Measurements from ENCODE around the gene DUSP2.

Gene DUSP2

GRCh38 chr2:96102596-96103186 lies 42.5 kb downstream of the DUSP2 start:
- DNase-seq (ENCODE audit: low read depth, low spot score): no peak

DNA sequence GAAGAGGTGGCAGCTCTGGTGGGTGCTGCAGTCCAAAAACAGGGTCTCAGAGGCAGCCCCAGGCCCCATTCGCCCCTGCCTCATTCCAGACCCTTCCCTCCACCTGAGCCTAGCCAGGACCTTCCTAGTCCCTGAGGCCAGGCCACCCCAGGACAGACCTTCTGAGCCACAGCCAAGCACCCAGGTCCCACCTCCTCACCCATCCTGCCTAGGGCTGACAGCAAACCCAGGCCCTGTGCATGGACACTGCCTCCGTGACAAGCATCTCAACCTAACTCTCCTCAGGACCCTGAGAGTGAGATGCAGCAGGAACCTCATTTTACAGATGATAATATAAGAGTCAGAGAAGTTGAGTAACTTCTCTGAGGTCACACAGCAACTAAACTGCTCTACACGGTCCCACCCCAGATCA lies 44.3 kb downstream of the DUSP2 start:
- no peak for DNase-seq (ENCODE audit: low read depth, low spot score)

DNA sequence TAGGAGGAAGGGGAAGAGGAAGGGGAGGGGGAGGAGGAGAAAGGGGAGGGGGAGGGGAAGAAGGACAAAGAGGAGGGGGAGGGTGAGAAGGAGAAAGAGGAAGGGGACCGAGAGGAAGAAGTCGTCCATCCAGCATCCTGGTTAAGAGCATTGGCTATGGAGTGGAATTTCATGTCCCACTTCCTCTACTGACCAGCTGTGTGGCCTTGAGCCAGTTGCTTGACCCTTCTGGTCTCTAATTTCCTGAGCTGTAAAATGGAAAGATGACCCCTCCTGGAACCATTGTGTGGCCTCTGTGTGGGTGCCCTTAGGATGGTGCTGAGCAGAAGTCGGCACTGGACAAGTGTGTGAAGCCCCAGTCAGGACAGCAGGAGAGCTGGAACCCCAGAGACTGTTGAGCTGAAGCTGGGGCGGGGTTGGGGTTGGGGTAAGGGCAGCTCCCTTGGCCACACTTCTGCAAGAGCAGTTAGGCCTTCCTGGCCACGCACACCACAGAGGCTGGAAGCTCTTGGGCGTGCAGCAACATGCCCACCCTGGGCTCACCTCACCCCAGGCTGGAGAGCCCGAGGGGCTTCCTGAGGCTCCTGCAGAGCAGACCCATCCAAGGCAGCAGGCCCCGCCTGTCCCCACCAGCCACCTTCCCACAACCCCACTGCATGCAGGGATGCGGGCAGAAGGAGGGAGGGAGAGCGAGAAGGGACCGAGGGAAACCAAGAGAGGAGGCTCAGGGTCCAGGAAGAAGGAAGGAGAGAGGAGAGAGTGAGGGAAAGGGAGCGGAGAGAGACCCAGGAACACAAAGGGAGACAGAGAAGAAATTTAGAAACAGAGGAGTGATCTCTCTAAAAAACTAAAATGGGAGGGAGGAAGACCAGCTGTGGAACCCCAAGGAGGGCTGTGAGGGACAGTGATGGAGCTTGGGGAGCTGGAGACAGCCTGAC lies 45.1 kb downstream of the DUSP2 start:
- no peak for DNase-seq (ENCODE audit: low read depth, low spot score)

DNA sequence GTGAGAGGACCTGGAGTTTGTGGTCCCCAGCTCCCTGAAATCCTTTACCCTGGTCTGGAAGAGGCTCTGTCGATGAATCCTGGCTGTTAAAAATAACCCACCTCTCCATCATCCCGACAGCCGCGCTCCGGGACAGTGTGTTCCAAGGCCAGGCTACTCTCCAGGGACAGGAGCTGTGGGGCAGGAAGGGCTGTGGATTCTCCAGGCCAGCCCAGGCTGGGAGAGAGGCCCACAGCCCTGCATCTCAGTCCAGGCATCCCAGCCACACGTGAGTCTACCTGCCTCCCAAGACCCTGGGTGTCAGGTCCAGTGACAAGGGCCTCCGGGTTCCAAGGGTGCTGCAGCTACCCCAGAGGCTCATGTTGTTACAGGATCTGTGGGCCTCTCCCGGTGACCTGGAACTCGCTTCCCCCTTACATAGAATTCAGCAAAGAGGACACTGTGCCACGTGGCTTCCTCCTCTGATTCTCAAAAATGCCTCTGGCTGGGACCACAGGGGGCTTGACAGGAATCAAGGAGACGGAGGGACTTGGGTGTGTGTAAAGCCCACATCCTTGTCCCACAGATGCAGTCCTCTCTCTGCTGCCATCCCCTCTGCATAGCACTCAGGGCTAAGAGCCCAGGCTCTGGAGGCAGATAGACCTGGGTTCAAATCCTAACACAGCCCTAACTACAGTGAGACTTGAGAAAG lies 46.2 kb downstream of the DUSP2 start:
- DNase-seq (ENCODE audit: low read depth, low spot score): no peak

DNA sequence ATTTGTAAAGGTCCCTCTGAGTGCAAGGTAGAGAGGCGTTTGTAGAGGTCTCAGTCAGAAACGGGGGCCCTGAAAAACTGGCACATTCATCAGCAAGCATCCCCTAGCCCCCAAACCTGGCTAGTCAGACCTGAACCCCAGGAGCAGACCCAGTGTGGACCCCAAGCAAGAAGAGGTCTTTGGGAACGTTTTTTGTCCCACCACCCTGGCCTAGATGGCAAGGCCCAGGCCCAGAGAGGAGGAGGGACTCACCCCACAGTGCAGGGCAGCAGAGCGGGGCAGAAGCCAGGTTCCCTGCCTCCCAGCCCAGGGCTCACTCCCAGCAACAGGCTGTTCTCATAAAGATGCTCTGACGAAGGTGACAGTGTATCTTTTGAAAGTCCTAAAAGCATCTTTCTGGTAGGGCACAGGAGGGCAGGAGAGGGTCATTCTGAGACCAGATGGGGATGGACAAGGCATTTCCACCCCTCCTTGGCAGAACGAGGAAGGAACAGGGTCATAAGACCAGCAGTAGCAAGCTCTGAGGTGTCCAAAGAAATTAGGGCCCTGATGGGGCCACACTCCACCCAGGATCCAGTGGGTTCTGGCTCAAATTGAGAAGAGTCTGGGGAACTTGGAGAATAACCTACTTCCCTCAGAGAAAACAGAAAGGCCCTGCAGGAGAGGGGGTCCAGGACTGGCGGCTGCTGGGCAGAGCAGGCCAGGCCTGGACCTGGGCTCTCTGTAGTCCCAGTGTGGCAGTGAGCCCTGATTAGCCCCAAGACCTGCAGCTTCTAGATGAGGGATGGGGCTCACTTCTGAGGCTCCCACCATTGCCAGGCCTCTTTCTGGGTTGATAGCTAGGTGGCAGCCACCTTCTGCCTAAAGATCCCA lies 47.1 kb downstream of the DUSP2 start:
- no peak for DNase-seq (ENCODE audit: low read depth, low spot score)

- no peak for DNase-seq (ENCODE audit: low read depth, low spot score)
These were observed 47.8 kb downstream of the DUSP2 start for GRCh38 chr2:96097441-96097840.

DNA sequence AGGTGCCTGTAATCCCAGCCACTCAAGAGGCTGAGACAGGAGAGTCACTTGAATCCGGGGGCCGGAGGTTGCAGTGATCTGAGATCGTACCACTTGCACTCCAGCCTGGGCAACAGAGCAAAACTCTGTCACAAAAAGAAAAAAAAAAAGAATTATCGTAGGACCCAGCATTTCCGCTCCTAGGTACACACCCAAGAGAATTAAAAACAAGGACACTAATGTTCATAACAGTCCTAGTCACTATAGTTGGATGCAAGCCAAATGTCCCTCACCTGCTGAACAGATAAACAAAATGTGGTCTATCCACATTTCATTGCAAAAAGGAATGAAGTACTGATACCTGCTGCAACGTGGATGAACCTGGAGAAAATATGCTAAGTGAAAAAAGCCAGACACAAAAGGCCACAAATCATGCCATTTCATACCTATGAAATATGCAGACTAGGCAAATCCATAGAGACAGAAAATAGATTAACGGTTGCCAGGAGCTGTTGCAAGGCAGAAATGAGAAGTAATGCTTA lies 50.1 kb downstream of the DUSP2 start:
- DNase-seq (ENCODE audit: low read depth, low spot score): no peak

DNA sequence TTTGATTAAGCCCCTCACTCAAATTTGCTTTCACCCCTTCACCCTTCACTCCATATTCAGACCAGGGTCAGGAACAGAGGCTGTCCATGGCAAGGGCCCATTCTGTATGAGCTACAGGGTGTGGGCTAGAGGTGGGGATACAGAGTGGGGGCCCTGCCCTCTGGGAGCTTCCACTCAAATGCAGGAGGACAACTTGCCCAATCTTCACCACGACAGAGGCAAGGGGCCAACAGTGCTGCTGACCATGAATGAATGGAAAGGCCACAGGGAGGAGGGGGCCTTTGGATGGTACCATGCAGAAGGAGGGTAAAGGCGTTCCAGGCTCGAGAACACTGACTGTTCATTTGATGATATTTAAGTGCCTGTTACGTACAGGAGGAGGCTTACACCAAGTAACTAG lies 51.7 kb downstream of the DUSP2 start:
- DNase-seq (ENCODE audit: low read depth, low spot score): no peak

Data from activated CD4-positive, CD25-positive, alpha-beta regulatory T cell treated with anti-CD3 and anti-CD28 coated beads, Interleukin-2, amount 50 U/mL, for 16 hours (primary cell).